SH-SY5Y (cell line): ENCODE measurements around the gene MTMR6.

Experiments used
- GATA2 ChIP-seq: IDR thresholded peaks from 2 replicates; pipeline ENCODE4 v1.6.1; 2011; ENCODE audit warnings: mild to moderate bottlenecking, low read depth, low read length
- GATA3 ChIP-seq: IDR thresholded peaks from 2 replicates; pipeline ENCODE4 v1.6.1; 2011; ENCODE audit warnings: low read depth, mild to moderate bottlenecking, low read length, moderate library complexity

DNA sequence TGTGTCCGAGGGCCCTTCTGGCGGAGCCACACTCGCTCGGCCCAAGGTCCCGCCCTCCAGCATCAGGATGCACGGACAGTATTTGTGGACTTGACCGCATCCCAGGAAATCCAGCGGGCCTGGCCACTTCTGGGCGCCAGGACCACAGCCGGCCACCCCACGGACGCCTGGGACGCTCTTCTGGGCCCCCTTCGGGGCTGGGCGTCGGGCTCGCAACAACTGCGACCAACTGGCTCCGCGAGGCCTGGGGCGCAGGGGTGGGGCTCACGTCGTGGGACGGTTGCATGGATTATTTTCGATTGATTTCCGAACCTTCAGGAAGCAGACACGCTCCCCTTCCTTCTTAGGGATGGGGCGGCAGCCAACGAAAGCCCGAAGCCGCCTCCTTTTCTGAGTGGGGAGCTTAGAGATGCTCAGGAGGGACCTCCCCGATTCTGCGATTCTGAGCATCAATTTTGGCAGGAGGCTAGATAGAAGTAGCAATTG lies 13.6 kb upstream of the MTMR6 start:
- TF ChIP-seq GATA3: no peak
- no peak for TF ChIP-seq GATA2
